ENCODE measurements around the gene CHML.

DNA sequence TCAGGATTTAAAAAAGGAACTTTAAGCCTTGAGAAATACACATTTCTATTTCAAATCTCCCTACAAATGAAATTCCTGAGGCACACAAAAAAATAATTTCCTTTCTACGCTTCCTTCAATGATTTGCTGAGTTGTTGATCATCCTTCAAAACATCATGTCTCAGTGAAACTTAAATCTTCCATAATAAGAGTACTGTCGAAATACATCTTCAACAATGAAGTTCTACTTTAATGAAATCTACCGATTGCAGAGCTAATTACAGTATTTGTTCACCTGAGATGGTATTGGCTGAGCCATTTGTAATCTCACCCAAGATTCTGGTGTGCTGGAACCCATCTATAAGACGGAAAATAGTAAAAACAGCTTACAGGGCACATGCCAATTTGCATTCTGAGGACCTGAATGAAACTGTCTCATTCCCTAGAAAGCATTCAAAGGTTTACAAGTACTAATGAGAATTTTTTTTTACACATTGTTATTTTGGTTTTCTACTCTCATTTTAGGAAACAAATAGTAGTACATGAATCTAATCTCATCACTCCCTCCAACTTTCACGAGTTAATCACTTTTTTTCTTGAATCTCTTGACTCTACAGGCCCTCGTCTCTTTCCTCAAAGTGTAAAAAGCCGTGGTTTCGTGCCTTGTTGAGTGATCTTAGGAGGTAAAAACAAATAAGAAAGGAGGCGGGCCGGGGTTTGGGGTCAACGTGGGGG, 1.1 kb downstream of the CHML start:
- no peak for TF ChIP-seq POLR2A (IDR thresholded peaks at IDR 0.05)
- TF ChIP-seq, protein P1, sequence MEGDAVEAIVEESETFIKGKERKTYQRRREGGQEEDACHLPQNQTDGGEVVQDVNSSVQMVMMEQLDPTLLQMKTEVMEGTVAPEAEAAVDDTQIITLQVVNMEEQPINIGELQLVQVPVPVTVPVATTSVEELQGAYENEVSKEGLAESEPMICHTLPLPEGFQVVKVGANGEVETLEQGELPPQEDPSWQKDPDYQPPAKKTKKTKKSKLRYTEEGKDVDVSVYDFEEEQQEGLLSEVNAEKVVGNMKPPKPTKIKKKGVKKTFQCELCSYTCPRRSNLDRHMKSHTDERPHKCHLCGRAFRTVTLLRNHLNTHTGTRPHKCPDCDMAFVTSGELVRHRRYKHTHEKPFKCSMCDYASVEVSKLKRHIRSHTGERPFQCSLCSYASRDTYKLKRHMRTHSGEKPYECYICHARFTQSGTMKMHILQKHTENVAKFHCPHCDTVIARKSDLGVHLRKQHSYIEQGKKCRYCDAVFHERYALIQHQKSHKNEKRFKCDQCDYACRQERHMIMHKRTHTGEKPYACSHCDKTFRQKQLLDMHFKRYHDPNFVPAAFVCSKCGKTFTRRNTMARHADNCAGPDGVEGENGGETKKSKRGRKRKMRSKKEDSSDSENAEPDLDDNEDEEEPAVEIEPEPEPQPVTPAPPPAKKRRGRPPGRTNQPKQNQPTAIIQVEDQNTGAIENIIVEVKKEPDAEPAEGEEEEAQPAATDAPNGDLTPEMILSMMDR (IDR thresholded peaks at IDR 0.05), result no peak
- TF ChIP-seq POLR2AphosphoS5 (IDR thresholded peaks at IDR 0.05), result no peak
